AG04450 (cell line): ENCODE data around the gene NLGN1. TPM values are rescaled to one million over a fixed set of nuclear protein-coding genes. Genes with fewer than 3 reads are reported as not detected.

Experiments
- CTCF ChIA-PET: fragments of 300-600, 350-600 bp; formaldehyde crosslinking; extraction: SDS; loops from one replicate; lab custom pipeline; 2022; ENCODE audit warnings: antibody characterized with exemption, inconsistent platforms; lab: Charles Lee
- POLR2A ChIA-PET: fragments of 350-600 bp; formaldehyde crosslinking; extraction: SDS; loops from one replicate; lab custom pipeline; 2021; ENCODE audit warnings: antibody characterized with exemption, inconsistent platforms; lab: Yijun Ruan, JAX
- DNase-seq: peaks from one replicate; pipeline ENCODE4 v3.0.0-alpha.2; 2011; ENCODE audit warnings: low read depth, low spot score
- H3K27ac ChIP-seq: one replicate; pipeline ENCODE4 v1.5.1; 2012; ENCODE audit warnings: low read depth, low read length, control low read depth
- H3K27me3 ChIP-seq: one replicate; pipeline ENCODE4 v1.6.0; 2012; ENCODE audit warnings: low read length; ENCODE audit not compliant: control insufficient read depth, insufficient read depth
- H3K4me3 ChIP-seq: 2 replicates; pipeline ENCODE4 v1.5.1; 2011; ENCODE audit warnings: mild to moderate bottlenecking, low read depth, low read length, control low read depth
- H3K9me3 ChIP-seq: 2 replicates; pipeline ENCODE4 v1.5.1; 2012; ENCODE audit warnings: low read length; ENCODE audit not compliant: control insufficient read depth, insufficient read depth
- CTCF ChIP-seq: IDR thresholded peaks from 2 replicates; pipeline ENCODE4 v1.5.1; 2011; ENCODE audit warnings: low read depth, low read length, control low read depth, inconsistent platforms
- polyA plus RNA-seq: library from polyadenylated mRNA; depleted of rRNA; stranded (reverse); fragments of >200 nt; gene quantifications from 2 replicates; pipeline ENCODE4 v1.2.3, GENCODE V29; 2011

Gene NLGN1
- polyA plus RNA-seq, 1 experiment, result 1.7 TPM

GRCh38 chr3:173479301-173479700 is 81.8 kb downstream of the NLGN1 start:
- no peak for DNase-seq
- H3K9me3 ChIP-seq, result no peaks in the 10 kb centered on the region
- H3K4me3 ChIP-seq, result no peak overlapping the region
- ChIA-PET POLR2A (no interaction called here), CTCF (no interaction called here)
- no peaks in the 10 kb centered on the region for H3K27me3 ChIP-seq
- TF ChIP-seq CTCF, result no peak
- no peak overlapping the region for H3K27ac ChIP-seq

GRCh38 chr3:173501931-173502489 is 104.5 kb downstream of the NLGN1 start:
- no peak overlapping the region for H3K4me3 ChIP-seq
- no peaks in the 10 kb centered on the region for H3K27me3 ChIP-seq
- CTCF ChIA-PET, result no interaction called here
- H3K9me3 ChIP-seq, result no peaks in the 10 kb centered on the region
- DNase-seq, result no peak
- POLR2A ChIA-PET, result no interaction called here
- no peak for TF ChIP-seq CTCF
- no peak overlapping the region for H3K27ac ChIP-seq

- ChIA-PET CTCF (no interaction called here), POLR2A (no interaction called here)
- Histone ChIP-seq H3K4me3 (no peak overlapping the region), H3K27ac (no peak overlapping the region), H3K27me3 (no peaks in the 10 kb centered on the region), H3K9me3 (no peaks in the 10 kb centered on the region)
- no peak for TF ChIP-seq CTCF
- no peak for DNase-seq
These were observed 105.5 kb downstream of the NLGN1 start for GRCh38 chr3:173502983-173503568.

GRCh38 chr3:173510565-173510964 is 113.0 kb downstream of the NLGN1 start:
- ChIA-PET POLR2A (no interaction called here), CTCF (no interaction called here)
- Histone ChIP-seq H3K9me3 (no peaks in the 10 kb centered on the region), H3K4me3 (no peak overlapping the region), H3K27me3 (no peaks in the 10 kb centered on the region), H3K27ac (no peak overlapping the region)
- no peak for TF ChIP-seq CTCF
- DNase-seq, result no peak

- ChIA-PET CTCF (no interaction called here), POLR2A (no interaction called here)
These were observed 115.6 kb downstream of the NLGN1 start for GRCh38 chr3:173513123-173513522.

More at GRCh38 chr3:173513123-173513522, 115.6 kb downstream of the NLGN1 start:
- Histone ChIP-seq H3K9me3 (no peaks in the 10 kb centered on the region), H3K27ac (no peak overlapping the region), H3K27me3 (no peaks in the 10 kb centered on the region), H3K4me3 (no peak overlapping the region)
- DNase-seq, result no peak
- TF ChIP-seq CTCF, result no peak
